Common myeloid progenitor, CD34-positive (primary cell): ENCODE data around the gene C2CD4B.

Source experiments
- CTCF ChIA-PET: fragments of 350-600 bp; sonication (Branson Sonifier 250); formaldehyde crosslinking; loops from one replicate; lab custom pipeline; 2021; ENCODE audit warnings: antibody characterized with exemption; lab: Charles Lee
- POLR2A ChIA-PET: fragments of 350-600 bp; sonication (Branson Sonifier 250); formaldehyde crosslinking; loops from one replicate; lab custom pipeline; 2021; ENCODE audit warnings: antibody characterized with exemption; lab: Charles Lee
- DNase-seq, 3 donors: peaks; one replicate each; pipeline versions ENCODE4 v3.0.0 to v3.0.0-alpha.2; 2013
- H3K27ac ChIP-seq, 2 experiments: 1 replicate in 1 of 2; 2 replicates in 1 of 2; pipeline ENCODE4 v1.7.0; 2013; ENCODE audit warnings: inconsistent platforms in 2 of 2, low read length in 2 of 2, mild to moderate bottlenecking in 2 of 2, low read depth in 1 of 2, moderate library complexity in 1 of 2; ENCODE audit not compliant: severe bottlenecking in 2 of 2, insufficient read depth in 1 of 2, poor library complexity in 1 of 2
- H3K27me3 ChIP-seq, 5 experiments: replicated peaks in 2 of 5; 1 replicate in 3 of 5; 2 replicates in 2 of 5; pipeline versions ENCODE4 v1.6.1 to v1.7.0; 2013; ENCODE audit warnings: low read length in 4 of 5, mild to moderate bottlenecking in 2 of 5, moderate library complexity in 2 of 5, inconsistent platforms in 1 of 5; ENCODE audit not compliant: insufficient read depth in 5 of 5, control insufficient read depth in 4 of 5
- H3K36me3 ChIP-seq, 4 experiments: 1 replicate in 2 of 4; 2 replicates in 2 of 4; pipeline versions ENCODE4 v1.6.1 to v1.7.0; 2013; ENCODE audit warnings: low read length in 3 of 4, control low read depth in 1 of 4, mild to moderate bottlenecking in 1 of 4; ENCODE audit not compliant: control insufficient read depth in 4 of 4, insufficient read depth in 4 of 4
- H3K4me1 ChIP-seq, 4 experiments: 1 replicate in 3 of 4; 2 replicates in 1 of 4; pipeline versions ENCODE4 v1.6.1 to v1.7.1; 2013; ENCODE audit warnings: low read length in 3 of 4, mild to moderate bottlenecking in 3 of 4, control low read depth in 1 of 4, inconsistent platforms in 1 of 4, moderate library complexity in 1 of 4; ENCODE audit not compliant: control insufficient read depth in 4 of 4, insufficient read depth in 4 of 4; ENCODE audit errors: control extremely low read depth in 1 of 4
- H3K4me3 ChIP-seq, 7 experiments: 1 replicate in 4 of 7; 2 replicates in 3 of 7; pipeline versions ENCODE4 v1.5.1 to v1.7.0; 2013; ENCODE audit warnings: mild to moderate bottlenecking in 7 of 7, low read length in 6 of 7, moderate library complexity in 6 of 7, inconsistent platforms in 2 of 7, low read depth in 2 of 7, control low read depth in 1 of 7; ENCODE audit not compliant: insufficient read depth in 4 of 7, control insufficient read depth in 1 of 7; ENCODE audit errors: extremely low read depth in 1 of 7
- H3K9me3 ChIP-seq, 5 experiments: 1 replicate in 4 of 5; 2 replicates in 1 of 5; pipeline versions ENCODE4 v1.6.1 to v1.7.1; 2013; ENCODE audit warnings: low read length in 4 of 5, mild to moderate bottlenecking in 2 of 5, inconsistent platforms in 1 of 5, low read depth in 1 of 5, moderate library complexity in 1 of 5; ENCODE audit not compliant: control insufficient read depth in 4 of 5, insufficient read depth in 2 of 5; ENCODE audit errors: control extremely low read depth in 1 of 5
- WGBS: methylation state at CpG from one replicate; pipeline ENCODE4 v1.1.5; 2013; ENCODE audit not compliant: insufficient coverage; 5-methylcytosine and 5-hydroxymethylcytosine counted together

C2CD4B gene

DNA sequence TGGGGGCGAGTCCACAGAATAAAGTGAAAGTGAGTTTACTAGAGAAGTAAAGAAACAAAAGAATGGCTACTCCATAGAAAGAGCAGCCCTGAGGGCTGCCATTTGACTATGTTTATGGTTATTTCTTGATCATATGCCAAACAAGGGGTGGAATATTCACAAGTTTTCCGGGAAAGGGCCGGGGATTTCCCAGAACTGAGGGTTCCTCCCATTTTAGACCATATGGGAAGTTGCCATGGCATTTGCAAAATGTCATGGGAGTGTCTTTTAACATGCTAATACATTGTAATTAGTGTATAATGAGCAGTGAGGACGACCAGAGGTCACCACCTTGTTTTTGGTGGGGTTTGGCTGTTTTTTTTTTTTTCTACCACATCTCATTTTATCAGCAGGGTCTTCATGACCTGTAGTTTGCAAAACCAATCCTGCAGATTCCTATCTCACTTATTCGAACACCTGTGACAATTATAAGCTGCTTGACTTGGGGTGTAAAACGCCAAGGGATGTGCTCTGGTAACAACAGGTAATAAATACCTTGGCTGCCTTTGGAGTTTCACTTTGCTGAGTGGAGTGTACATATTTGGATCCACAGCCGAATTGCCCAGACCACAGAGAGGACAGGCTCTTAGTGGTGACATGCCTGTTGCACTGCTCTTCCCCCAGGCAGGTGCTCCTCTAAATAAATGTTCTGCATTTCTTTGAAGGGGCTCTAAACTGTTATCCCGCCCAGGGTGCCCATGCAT lies 43.6 kb downstream of the C2CD4B start:
- H3K27ac ChIP-seq: no peak overlapping the region
- WGBS: 97% methylated on average over 5 of the region's 8 CpGs
- H3K27me3 ChIP-seq: no peaks in the 10 kb centered on the region
- no peaks in the 10 kb centered on the region for H3K36me3 ChIP-seq
- no peak overlapping the region for H3K4me3 ChIP-seq
- H3K4me1 ChIP-seq: peaks cover 2 to 23% (median 16%) of the 10 kb centered on the region in 4 experiments
- peaks cover 0 to 1% (median 0%) of the 10 kb centered on the region in 5 experiments for H3K9me3 ChIP-seq
- CTCF ChIA-PET: no interaction called here
- POLR2A ChIA-PET: no interaction called here
- no peak for DNase-seq

DNA sequence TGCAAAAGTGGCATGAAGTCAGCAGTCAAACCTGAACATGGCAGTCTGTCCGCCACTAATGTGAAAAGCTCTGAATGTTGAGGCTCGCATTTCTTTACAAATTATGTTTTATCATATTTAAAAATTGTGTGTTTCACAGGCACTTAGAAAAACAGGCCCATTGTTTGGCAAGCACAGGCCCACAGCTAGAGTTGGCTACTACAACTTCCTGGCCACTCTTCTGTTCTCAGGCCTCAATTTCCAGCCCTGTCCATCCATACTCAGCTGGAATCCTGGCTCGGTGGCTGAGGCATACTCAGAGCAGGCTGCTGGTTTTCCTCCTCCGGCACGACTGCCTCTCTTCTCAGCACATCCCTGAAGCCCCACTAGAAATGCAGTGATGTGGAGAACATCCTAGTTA lies 44.3 kb downstream of the C2CD4B start:
- H3K27me3 ChIP-seq: no peaks in the 10 kb centered on the region
- WGBS: no CpG with 5 or more reads among the region's 5 CpGs
- H3K36me3 ChIP-seq: no peaks in the 10 kb centered on the region
- CTCF ChIA-PET: no interaction called here
- no peak for DNase-seq
- H3K4me1 ChIP-seq: peaks cover 2 to 23% (median 16%) of the 10 kb centered on the region in 4 experiments
- H3K27ac ChIP-seq: no peak overlapping the region
- H3K4me3 ChIP-seq: no peak overlapping the region
- H3K9me3 ChIP-seq: no peaks in the 10 kb centered on the region
- POLR2A ChIA-PET: no interaction called here

DNA sequence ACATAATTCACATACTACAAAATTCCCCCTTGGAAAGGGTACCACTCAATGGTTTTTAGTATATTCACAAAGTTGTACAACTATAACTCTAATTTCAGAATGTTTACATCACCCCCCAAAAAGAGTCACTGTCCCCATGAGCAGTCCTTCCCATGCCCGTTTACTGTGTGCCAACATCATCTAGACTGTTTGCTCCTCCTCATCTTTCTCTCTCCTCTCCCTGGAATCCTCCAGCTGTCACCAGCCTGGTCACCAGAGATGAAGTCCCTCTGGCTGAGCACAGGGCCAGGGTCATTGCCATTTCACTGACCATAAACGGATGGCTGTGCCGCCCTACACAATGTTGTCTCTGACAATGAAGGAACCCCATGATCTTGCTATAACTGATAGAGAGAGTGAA lies 45.2 kb downstream of the C2CD4B start:
- no peak overlapping the region for H3K27ac ChIP-seq
- ChIA-PET POLR2A (no interaction called here), CTCF (no interaction called here)
- H3K4me3 ChIP-seq: no peak overlapping the region
- WGBS: 97% methylated on average over 3 of the region's 3 CpGs
- peaks cover 2 to 21% (median 16%) of the 10 kb centered on the region in 4 experiments for H3K4me1 ChIP-seq
- no peaks in the 10 kb centered on the region for H3K36me3 ChIP-seq
- no peaks in the 10 kb centered on the region for H3K27me3 ChIP-seq
- H3K9me3 ChIP-seq: no peaks in the 10 kb centered on the region
- DNase-seq: no peak

DNA sequence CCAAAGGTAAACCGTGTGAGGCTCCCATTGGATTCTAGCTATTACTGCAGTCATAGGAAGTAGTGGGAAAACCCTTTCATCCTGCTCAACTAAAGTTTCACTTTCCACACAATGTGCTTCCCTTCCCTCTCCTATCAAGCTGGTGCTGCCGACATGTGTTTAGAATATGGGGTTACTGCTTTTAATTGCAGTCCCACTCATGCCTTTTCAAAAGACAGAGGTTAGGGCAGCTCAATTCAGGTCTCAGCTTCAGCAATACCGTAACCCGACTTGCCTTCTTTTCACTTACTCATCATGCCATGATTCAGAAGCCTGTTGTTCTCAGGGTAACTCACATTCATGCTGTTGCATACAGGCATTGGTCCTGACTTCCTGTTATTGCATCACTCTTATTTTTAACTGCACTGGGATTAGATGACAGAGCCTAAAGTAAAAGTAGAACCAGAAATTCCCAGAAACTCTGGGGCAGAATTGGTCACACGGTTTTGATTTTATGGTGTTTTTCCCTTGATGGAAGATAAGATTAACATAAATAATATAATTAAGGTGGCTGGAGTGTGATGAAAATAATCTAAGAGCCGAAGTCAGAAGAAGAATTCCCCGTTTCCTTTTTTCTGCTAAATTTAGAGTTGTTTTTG lies 45.7 kb downstream of the C2CD4B start:
- H3K36me3 ChIP-seq: no peaks in the 10 kb centered on the region
- no peaks in the 10 kb centered on the region for H3K27me3 ChIP-seq
- DNase-seq: peak; percentile 58 to 84 (median 76)
- POLR2A ChIA-PET: no interaction called here
- no peak overlapping the region for H3K27ac ChIP-seq
- peak overlapping the region in 2 of 7 experiments; percentile 28 to 46 for H3K4me3 ChIP-seq
- H3K4me1 ChIP-seq: peaks cover 2 to 16% (median 11%) of the 10 kb centered on the region in 4 experiments
- H3K9me3 ChIP-seq: no peaks in the 10 kb centered on the region
- 8% methylated on average over 2 of the region's 7 CpGs for WGBS
- CTCF ChIA-PET: interaction anchor here (1.6 kb wide), 1 partner anchor 48 kb away, joined by 4 read pairs; no protein-coding TSS in a partner anchor

DNA sequence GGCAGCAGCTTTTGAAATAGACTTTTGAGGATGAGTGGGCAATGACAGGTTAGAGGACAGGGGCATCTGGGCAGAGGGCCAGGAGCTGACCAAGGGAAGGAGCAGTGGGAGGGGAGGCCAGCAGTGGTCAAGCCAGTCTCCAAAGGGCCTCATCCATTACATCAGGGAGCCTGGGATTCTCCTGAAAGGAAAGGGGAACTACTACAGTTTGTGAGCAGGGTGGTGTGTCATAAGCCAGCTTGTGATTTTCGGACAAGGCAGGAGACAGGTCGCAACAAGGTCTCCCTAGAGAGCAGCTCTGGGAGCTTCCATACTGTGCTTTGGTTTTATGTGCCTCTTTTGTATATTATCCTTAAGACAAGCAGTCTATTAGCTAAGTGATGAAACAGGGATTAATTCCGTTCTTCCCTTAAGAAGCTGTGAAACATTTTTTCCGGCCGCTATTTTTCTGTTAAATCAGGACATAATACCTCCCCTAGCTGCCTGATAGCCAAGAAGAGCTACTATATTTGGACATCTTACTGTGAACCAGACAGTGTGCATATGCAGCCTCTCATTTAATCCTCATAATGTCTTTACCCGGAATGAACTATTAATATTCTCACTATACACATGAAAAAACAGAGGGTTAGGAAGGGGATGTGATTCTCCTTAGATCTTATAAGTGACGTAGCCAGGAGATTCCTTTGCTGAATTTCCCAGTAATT lies 46.4 kb downstream of the C2CD4B start:
- Histone ChIP-seq H3K36me3 (no peaks in the 10 kb centered on the region), H3K4me1 (peaks cover 0 to 9% (median 7%) of the 10 kb centered on the region in 4 experiments), H3K27ac (no peak overlapping the region), H3K9me3 (no peaks in the 10 kb centered on the region), H3K27me3 (no peaks in the 10 kb centered on the region), H3K4me3 (peak overlapping the region in 2 of 7 experiments; percentile 28 to 46)
- ChIA-PET POLR2A (no interaction called here), CTCF (interaction anchor here (1.6 kb wide), 1 partner anchor 47 kb away, joined by 4 read pairs; no protein-coding TSS in a partner anchor)
- DNase-seq: no peak
- WGBS: 94% methylated on average over 5 of the region's 7 CpGs

DNA sequence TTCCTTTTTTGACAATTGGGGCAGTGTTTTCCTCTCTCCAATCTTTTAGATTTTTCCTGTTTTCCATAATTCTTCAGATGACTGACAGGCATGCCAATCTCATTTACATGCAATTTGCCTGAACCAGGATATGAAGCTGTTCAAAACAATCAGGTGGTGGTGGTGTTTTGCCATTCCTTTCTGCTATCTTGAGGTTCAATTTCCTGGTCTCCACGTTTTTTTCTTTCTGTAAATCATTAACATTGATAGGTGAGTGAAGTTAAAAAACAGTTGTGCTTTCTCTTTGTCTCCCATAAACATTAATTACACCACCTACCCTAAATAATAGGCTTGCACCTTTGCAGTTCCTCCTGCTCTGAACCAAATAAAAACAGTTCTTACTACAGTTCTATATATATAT lies 49.2 kb downstream of the C2CD4B start:
- no peak overlapping the region for H3K4me3 ChIP-seq
- no peak overlapping the region for H3K27ac ChIP-seq
- no peak for DNase-seq
- H3K27me3 ChIP-seq: no peaks in the 10 kb centered on the region
- H3K4me1 ChIP-seq: peaks cover 0 to 8% (median 7%) of the 10 kb centered on the region in 4 experiments
- ChIA-PET POLR2A (no interaction called here), CTCF (no interaction called here)
- no peaks in the 10 kb centered on the region for H3K36me3 ChIP-seq
- no CpG with 5 or more reads among the region's 1 CpG for WGBS
- no peaks in the 10 kb centered on the region for H3K9me3 ChIP-seq
